Vagina (tissue), 2 donors: ENCODE measurements around the gene SCARB2. TPM values are rescaled to one million over a fixed set of nuclear protein-coding genes. Genes with fewer than 3 reads are reported as not detected.

Source experiments
- DNase-seq, 2 donors: peaks; one replicate each; pipeline ENCODE4 v3.0.0-alpha.2; 2017; ENCODE audit errors: extremely low spot score in 2 of 2
- H3K27ac ChIP-seq: fragments of 200-600 bp; sonication (generic); one replicate; pipeline ENCODE4 v1.5.1; 2019
- H3K27me3 ChIP-seq: fragments of 200-600 bp; sonication (generic); one replicate; pipeline ENCODE4 v1.5.1; 2019
- H3K36me3 ChIP-seq, 2 donors: fragments of 200-600 bp; sonication (generic); one replicate each; pipeline ENCODE4 v1.5.1; 2017 to 2019
- H3K4me1 ChIP-seq: fragments of 200-600 bp; sonication (generic); one replicate; pipeline ENCODE4 v1.5.1; 2019
- H3K4me3 ChIP-seq, 2 donors: fragments of 200-600 bp; sonication (generic); 1 replicate in 1 of 2; 2 replicates in 1 of 2; pipeline ENCODE4 v1.5.1; 2016 to 2019
- H3K9me3 ChIP-seq: fragments of 200-600 bp; sonication (generic); one replicate; pipeline ENCODE4 v1.5.1; 2019
- POLR2A ChIP-seq, 2 donors: fragments of 450-650 bp; IDR thresholded peaks; one replicate each; pipeline ENCODE4 v1.6.1; 2017; ENCODE audit warnings: antibody characterized with exemption in 2 of 2, mild to moderate bottlenecking in 2 of 2, moderate library complexity in 2 of 2
- POLR2AphosphoS5 ChIP-seq, 2 donors: sonication (generic); formaldehyde crosslinking; IDR thresholded peaks; one replicate each; pipeline ENCODE4 v1.9.0; 2017; ENCODE audit warnings: antibody characterized with exemption in 2 of 2, mild to moderate bottlenecking in 2 of 2, low read depth in 1 of 2; ENCODE audit not compliant: insufficient read depth in 1 of 2
- intact Hi-C: fragments of 100-400 bp; cut with DNase I; formaldehyde crosslinking; loops from one replicate; pipeline ENCODE4 v1.15.1; 2023
- total RNA-seq: library from RNA; depleted of rRNA; stranded (reverse); fragments of >200 nt; gene quantifications from one replicate; pipeline ENCODE4 v1.2.3, GENCODE V29; 2016
- TF ChIP-seq, protein P1 (sequence below), 3 experiments: fragments of 450-650 bp in 2 of 3; fragments of 200-600 bp in 1 of 3; sonication (generic) in 1 of 3; IDR thresholded peaks; one replicate each; pipeline ENCODE4 v1.5.1; 2017 to 2019; ENCODE audit warnings: antibody characterized with exemption in 3 of 3, mild to moderate bottlenecking in 2 of 3, moderate library complexity in 2 of 3

Gene SCARB2, protein sequence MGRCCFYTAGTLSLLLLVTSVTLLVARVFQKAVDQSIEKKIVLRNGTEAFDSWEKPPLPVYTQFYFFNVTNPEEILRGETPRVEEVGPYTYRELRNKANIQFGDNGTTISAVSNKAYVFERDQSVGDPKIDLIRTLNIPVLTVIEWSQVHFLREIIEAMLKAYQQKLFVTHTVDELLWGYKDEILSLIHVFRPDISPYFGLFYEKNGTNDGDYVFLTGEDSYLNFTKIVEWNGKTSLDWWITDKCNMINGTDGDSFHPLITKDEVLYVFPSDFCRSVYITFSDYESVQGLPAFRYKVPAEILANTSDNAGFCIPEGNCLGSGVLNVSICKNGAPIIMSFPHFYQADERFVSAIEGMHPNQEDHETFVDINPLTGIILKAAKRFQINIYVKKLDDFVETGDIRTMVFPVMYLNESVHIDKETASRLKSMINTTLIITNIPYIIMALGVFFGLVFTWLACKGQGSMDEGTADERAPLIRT
- 156 TPM for total RNA-seq

DNA sequence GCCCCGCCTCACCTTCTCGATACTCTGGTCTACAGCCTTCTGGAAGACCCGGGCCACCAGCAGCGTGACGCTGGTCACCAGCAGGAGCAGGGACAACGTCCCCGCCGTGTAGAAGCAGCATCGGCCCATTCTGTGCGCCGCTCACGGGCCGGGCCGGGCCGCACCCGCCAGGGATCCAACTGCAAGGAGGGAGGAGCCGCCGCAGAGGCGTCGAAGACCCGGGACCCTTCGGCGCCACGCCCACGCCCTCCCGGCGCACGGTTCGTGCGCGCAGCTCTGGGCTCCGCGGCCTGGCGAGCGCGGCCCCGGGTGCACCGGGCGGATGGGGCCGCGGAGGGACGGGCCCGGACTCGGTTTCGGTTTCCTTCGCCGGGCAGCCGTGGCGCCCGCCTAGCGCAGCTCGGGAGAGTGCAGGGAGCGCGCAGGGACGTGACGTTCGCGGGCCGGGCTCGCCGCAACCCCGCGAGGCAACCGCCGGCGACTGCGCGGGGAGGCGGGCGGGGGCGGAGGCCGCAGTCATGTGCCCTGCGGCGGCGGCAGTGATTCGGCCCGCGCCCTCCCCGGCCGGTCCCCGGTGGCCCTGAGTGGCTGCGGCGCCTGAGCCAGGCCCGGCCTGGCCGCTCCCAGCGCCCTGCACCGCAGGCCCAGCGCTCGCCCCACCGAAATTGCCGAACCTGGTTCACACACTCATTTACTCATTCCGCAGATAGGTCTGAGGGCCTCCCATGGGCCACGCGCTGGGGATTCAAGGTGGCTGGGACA lies at the start of gene SCARB2:
Gene SCARB2, minus strand, starts transcription at position 410 of the 762 bp plus-strand sequence. Its CDS starts 281 bp downstream, at position 129.
- TF ChIP-seq POLR2A (IDR thresholded peaks at IDR 0.05) = peak; percentile 17 to 92
- TF ChIP-seq, protein P1, sequence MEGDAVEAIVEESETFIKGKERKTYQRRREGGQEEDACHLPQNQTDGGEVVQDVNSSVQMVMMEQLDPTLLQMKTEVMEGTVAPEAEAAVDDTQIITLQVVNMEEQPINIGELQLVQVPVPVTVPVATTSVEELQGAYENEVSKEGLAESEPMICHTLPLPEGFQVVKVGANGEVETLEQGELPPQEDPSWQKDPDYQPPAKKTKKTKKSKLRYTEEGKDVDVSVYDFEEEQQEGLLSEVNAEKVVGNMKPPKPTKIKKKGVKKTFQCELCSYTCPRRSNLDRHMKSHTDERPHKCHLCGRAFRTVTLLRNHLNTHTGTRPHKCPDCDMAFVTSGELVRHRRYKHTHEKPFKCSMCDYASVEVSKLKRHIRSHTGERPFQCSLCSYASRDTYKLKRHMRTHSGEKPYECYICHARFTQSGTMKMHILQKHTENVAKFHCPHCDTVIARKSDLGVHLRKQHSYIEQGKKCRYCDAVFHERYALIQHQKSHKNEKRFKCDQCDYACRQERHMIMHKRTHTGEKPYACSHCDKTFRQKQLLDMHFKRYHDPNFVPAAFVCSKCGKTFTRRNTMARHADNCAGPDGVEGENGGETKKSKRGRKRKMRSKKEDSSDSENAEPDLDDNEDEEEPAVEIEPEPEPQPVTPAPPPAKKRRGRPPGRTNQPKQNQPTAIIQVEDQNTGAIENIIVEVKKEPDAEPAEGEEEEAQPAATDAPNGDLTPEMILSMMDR (IDR thresholded peaks at IDR 0.05) = no peak
- peak in 1 of 2 donors; percentile 68 for TF ChIP-seq POLR2AphosphoS5 (IDR thresholded peaks at IDR 0.05; ENCODE audit: insufficient read depth in 1 of 2, low read depth in 1 of 2)
- DNase-seq = no peak
- H3K4me1 ChIP-seq = peaks cover 57% of the 10 kb centered on the region
- intact Hi-C loops = loop anchor here (5.0 to 10.0 kb wide), 3 partner anchors 66 to 531 kb away; partner anchors contain the start of genes NUP54 and STBD1
- H3K27me3 ChIP-seq = no peaks in the 10 kb centered on the region
- no peaks in the 10 kb centered on the region for H3K36me3 ChIP-seq
- peak within 1 kb of the TSS; percentile 69 to 84 for H3K4me3 ChIP-seq
- H3K27ac ChIP-seq = peak within 1 kb of the TSS; percentile 95
- H3K9me3 ChIP-seq = no peaks in the 10 kb centered on the region

DNA sequence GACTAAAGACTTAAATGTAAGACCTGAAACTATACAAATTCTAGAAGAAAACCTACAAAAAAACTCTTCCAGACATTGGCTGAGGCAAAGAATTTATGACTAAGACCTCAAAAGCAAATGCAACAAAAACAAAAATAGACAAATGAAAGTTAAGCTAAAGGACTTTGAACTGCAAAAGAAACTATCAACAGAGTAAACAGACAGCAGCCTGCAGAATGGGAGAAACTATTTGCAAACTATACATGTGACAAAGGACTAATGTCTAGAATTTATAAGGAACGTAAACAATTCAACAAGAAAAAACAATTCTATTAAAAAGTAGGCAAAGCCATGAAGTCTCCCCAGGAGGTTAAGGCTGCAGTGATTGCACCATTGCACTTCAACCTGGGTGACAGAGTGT lies 46.9 kb upstream of the SCARB2 start:
- TF ChIP-seq POLR2AphosphoS5 (IDR thresholded peaks at IDR 0.05; ENCODE audit: insufficient read depth in 1 of 2, low read depth in 1 of 2) = no peak
- no peak for TF ChIP-seq POLR2A (IDR thresholded peaks at IDR 0.05)
- TF ChIP-seq, protein P1 (IDR thresholded peaks at IDR 0.05) = no peak
- Histone ChIP-seq H3K36me3 (no peaks in the 10 kb centered on the region), H3K4me3 (no peak overlapping the region), H3K9me3 (no peaks in the 10 kb centered on the region), H3K4me1 (no peaks in the 10 kb centered on the region), H3K27ac (no peak overlapping the region), H3K27me3 (no peaks in the 10 kb centered on the region)
- DNase-seq = no peak
- intact Hi-C loops = no loop called here

DNA sequence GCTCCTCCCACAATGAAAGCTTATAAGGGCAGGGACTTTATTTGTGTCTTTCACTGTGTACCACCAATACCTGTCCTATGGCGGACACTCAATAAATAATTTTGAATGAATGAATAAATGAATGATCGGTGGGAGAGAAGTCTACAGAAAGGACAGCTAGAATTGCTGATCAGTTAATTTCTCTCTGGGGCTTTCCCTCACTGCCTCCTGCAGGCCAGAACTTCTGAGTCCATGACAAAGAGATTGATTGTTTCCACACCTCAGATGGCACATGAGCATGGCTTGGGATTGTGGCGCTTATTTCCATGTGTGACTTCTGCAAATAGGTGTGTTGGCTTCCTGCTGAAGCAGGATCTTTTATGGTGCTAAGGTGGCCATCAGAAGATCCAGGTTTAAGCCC lies 44.2 kb upstream of the SCARB2 start:
- no peak for DNase-seq
- H3K4me1 ChIP-seq = no peaks in the 10 kb centered on the region
- no peaks in the 10 kb centered on the region for H3K9me3 ChIP-seq
- H3K27me3 ChIP-seq = no peaks in the 10 kb centered on the region
- H3K27ac ChIP-seq = no peak overlapping the region
- intact Hi-C loops = no loop called here
- no peaks in the 10 kb centered on the region for H3K36me3 ChIP-seq
- H3K4me3 ChIP-seq = no peak overlapping the region
- TF ChIP-seq POLR2A (IDR thresholded peaks at IDR 0.05) (no peak), POLR2AphosphoS5 (IDR thresholded peaks at IDR 0.05; ENCODE audit: insufficient read depth in 1 of 2, low read depth in 1 of 2) (no peak)

DNA sequence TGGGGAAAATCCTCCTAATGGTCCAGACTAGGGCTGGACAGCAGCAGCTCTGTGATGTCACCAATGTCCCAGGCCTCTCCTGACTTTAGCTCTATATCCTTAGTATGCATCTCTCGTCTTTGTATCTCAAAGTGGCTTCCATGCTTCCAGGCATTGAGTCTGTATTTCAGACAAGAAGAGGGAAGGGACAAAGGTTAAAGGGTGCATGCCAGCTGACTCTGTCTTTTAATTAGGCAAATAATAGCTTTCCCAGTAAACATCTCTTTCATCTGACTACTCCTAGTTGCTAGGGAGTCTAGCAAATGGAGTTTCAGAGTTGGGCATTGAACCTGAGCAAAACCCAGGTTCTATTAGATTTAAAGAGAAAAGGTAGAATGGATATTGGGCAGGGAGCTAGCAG lies 43.3 kb upstream of the SCARB2 start:
- Histone ChIP-seq H3K4me1 (peaks cover 2% of the 10 kb centered on the region), H3K27ac (no peak overlapping the region), H3K9me3 (no peaks in the 10 kb centered on the region), H3K36me3 (no peaks in the 10 kb centered on the region), H3K4me3 (no peak overlapping the region), H3K27me3 (no peaks in the 10 kb centered on the region)
- DNase-seq = no peak
- intact Hi-C loops = no loop called here
- TF ChIP-seq, protein P1 (IDR thresholded peaks at IDR 0.05) = no peak
- TF ChIP-seq POLR2AphosphoS5 (IDR thresholded peaks at IDR 0.05; ENCODE audit: insufficient read depth in 1 of 2, low read depth in 1 of 2) = no peak
- no peak for TF ChIP-seq POLR2A (IDR thresholded peaks at IDR 0.05)

DNA sequence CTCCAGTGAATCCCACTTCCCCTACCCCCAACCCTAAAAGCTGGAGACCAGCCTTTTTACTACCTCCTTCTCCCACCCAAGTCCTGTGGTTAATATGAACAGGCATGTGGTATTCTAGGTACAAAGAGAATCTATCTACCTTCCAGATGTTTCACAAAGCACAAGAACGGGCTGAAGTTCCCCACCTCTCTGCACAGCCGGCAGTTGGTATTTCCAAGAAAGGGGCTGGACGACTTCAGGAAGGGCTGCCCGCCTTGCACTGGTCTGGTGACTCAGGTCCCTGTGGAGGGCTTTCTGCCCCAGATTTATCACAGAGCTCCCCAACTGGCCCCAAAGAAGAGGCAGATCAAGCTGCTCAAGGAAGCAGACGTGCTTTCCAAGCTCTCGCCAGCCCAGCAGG lies 42.4 kb upstream of the SCARB2 start:
- Histone ChIP-seq H3K36me3 (no peaks in the 10 kb centered on the region), H3K27ac (no peak overlapping the region), H3K9me3 (no peaks in the 10 kb centered on the region), H3K4me3 (no peak overlapping the region), H3K4me1 (peaks cover 9% of the 10 kb centered on the region), H3K27me3 (no peaks in the 10 kb centered on the region)
- no peak for TF ChIP-seq POLR2A (IDR thresholded peaks at IDR 0.05)
- TF ChIP-seq POLR2AphosphoS5 (IDR thresholded peaks at IDR 0.05; ENCODE audit: insufficient read depth in 1 of 2, low read depth in 1 of 2) = no peak
- TF ChIP-seq, protein P1 (IDR thresholded peaks at IDR 0.05) = no peak
- intact Hi-C loops = no loop called here
- DNase-seq = no peak
